ENCODE results near the gene SPATA13. TPM values are rescaled to one million over a fixed set of nuclear protein-coding genes. Genes with fewer than 3 reads are reported as not detected.

Gene SPATA13
- total RNA-seq, 3 donors from 2014 or later (not counting 1 experiment from before 2014, with no cell fraction given), result 108 to 141 (median 141) TPM

DNA sequence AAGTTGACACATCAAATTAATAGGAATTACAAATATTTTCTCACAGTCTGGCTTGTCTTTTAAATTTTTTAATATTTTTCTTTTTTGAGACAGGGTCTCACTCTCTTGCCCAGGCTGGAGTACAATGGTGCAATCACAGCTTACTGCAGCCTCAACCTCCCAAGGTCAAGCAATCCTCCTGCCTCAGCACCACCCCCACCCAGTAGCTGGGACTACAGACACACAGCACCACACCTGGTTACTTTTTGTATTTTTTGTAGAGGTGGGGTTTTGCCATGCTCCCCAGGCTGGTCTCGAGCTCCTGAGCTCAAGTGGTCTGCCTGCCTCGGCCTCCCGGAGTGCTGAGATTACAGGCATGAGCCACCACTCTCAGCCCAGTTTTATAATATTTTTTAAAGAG lies 72.0 kb downstream of the SPATA13 start:
- Mint-ChIP-seq H3K27me3 (ENCODE audit: low read depth in 2 of 2) (no peaks in the 10 kb centered on the region), H3K36me3 (no peaks in the 10 kb centered on the region), H3K4me1 (peaks cover 33 to 37% of the 10 kb centered on the region in 2 donors), H3K9me3 (no peaks in the 10 kb centered on the region), H3K27ac (no peak overlapping the region), H3K4me3 (no peak overlapping the region)
- H3K36me3 ChIP-seq (ENCODE audit: control insufficient read depth, insufficient read depth, low read length), result no peaks in the 10 kb centered on the region
- intact Hi-C loops (cut with micrococcal nuclease), result no loop called here
- no peak overlapping the region for H3K27ac ChIP-seq (ENCODE audit: low read length)
- ATAC-seq (no peak), DNase-seq (no peak)
- H3K4me1 ChIP-seq (ENCODE audit: control insufficient read depth, insufficient read depth, low read length), result peaks cover 26% of the 10 kb centered on the region
- no CpG with 5 or more reads among the region's 3 CpGs for WGBS (ENCODE audit: insufficient coverage)
- no peaks in the 10 kb centered on the region for H3K27me3 ChIP-seq (ENCODE audit: control insufficient read depth, insufficient read depth, low read length)
- H3K4me3 ChIP-seq (ENCODE audit: low read length), result no peak overlapping the region
- TF ChIP-seq, protein P1, sequence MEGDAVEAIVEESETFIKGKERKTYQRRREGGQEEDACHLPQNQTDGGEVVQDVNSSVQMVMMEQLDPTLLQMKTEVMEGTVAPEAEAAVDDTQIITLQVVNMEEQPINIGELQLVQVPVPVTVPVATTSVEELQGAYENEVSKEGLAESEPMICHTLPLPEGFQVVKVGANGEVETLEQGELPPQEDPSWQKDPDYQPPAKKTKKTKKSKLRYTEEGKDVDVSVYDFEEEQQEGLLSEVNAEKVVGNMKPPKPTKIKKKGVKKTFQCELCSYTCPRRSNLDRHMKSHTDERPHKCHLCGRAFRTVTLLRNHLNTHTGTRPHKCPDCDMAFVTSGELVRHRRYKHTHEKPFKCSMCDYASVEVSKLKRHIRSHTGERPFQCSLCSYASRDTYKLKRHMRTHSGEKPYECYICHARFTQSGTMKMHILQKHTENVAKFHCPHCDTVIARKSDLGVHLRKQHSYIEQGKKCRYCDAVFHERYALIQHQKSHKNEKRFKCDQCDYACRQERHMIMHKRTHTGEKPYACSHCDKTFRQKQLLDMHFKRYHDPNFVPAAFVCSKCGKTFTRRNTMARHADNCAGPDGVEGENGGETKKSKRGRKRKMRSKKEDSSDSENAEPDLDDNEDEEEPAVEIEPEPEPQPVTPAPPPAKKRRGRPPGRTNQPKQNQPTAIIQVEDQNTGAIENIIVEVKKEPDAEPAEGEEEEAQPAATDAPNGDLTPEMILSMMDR (IDR thresholded peaks at IDR 0.05), result no peak
- no peaks in the 10 kb centered on the region for H3K9me3 ChIP-seq (ENCODE audit: control insufficient read depth, insufficient read depth, low read length)

DNA sequence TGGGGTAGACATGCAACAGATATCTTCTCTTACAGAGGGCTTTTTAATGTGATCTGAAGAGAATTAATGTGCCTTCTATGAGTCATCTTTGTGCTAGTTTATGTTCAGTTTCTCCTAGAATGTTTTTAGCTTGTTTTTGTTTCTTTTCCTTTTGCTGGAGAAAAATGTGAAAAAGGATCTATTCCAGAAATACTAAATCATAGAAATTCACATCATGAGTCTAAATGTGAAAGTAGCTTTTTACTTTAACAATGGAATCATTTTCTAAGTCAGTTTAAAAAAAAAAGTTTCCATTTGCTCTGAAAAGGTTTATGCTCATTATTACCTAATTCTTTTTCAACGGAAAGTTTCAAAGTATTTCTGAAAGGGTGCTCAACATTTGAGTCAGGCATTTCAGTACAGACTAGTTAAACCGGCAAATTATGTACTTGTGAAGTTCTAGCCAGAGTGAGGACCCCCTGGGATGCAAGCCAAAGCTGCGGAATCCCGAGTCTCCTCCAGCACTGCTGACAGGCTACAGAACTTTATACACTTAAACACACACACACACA lies 72.9 kb downstream of the SPATA13 start:
- Histone ChIP-seq H3K27ac (ENCODE audit: low read length) (no peak overlapping the region), H3K36me3 (ENCODE audit: control insufficient read depth, insufficient read depth, low read length) (no peaks in the 10 kb centered on the region), H3K4me1 (ENCODE audit: control insufficient read depth, insufficient read depth, low read length) (peaks cover 26% of the 10 kb centered on the region), H3K9me3 (ENCODE audit: control insufficient read depth, insufficient read depth, low read length) (no peaks in the 10 kb centered on the region), H3K27me3 (ENCODE audit: control insufficient read depth, insufficient read depth, low read length) (no peaks in the 10 kb centered on the region), H3K4me3 (ENCODE audit: low read length) (no peak overlapping the region)
- Mint-ChIP-seq H3K36me3 (no peaks in the 10 kb centered on the region), H3K4me3 (no peak overlapping the region), H3K9me3 (no peaks in the 10 kb centered on the region), H3K27me3 (ENCODE audit: low read depth in 2 of 2) (no peaks in the 10 kb centered on the region), H3K27ac (no peak overlapping the region), H3K4me1 (peaks cover 33 to 37% of the 10 kb centered on the region in 2 donors)
- DNase-seq, result no peak
- ATAC-seq, result no peak
- intact Hi-C loops (cut with micrococcal nuclease), result no loop called here
- TF ChIP-seq, protein P1 (IDR thresholded peaks at IDR 0.05), result no peak
- WGBS (ENCODE audit: insufficient coverage), result 85% methylated on average over 4 of the region's 4 CpGs

DNA sequence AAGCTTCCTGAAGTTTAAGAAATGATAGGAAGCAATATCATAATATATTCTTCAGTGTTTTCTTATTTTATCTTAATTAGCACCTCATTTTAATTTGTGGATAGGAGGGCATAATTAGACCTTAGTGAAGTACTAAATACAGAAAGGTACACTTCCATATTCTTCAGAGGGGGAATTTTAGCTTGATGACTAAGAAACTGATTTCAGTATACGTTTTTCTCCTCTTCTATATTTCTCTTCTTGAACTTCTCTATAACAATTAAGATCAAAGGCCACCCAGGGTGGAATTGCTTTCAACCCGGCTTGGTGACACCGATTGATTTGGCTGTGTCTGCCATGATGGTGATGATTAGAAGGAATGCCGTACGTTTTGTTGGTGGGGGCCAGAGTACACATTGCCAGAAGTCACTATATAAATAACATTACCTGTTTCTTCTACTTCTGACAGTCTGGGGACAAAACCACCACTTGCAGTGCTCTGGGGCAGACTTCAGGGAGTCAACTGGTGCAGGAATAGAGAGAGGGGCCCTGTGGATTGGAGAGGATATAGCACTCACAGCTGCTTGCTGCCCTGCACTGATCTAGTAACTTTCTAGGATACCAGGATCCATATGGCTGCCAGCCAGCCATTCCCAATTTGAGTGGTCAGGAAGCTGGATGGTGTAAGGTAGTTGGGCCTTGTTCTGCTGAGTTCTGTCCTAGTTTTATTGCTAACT lies 73.8 kb downstream of the SPATA13 start:
- no CpG with 5 or more reads among the region's 5 CpGs for WGBS (ENCODE audit: insufficient coverage)
- no peaks in the 10 kb centered on the region for H3K27me3 Mint-ChIP-seq (ENCODE audit: low read depth in 2 of 2)
- Histone ChIP-seq H3K4me1 (ENCODE audit: control insufficient read depth, insufficient read depth, low read length) (peaks cover 21% of the 10 kb centered on the region), H3K36me3 (ENCODE audit: control insufficient read depth, insufficient read depth, low read length) (no peaks in the 10 kb centered on the region), H3K9me3 (ENCODE audit: control insufficient read depth, insufficient read depth, low read length) (no peaks in the 10 kb centered on the region), H3K27me3 (ENCODE audit: control insufficient read depth, insufficient read depth, low read length) (no peaks in the 10 kb centered on the region), H3K27ac (ENCODE audit: low read length) (no peak overlapping the region), H3K4me3 (ENCODE audit: low read length) (no peak overlapping the region)
- intact Hi-C loops (cut with micrococcal nuclease), result no loop called here
- peaks cover 28 to 31% of the 10 kb centered on the region in 2 donors for H3K4me1 Mint-ChIP-seq
- no peak overlapping the region for H3K4me3 Mint-ChIP-seq
- TF ChIP-seq, protein P1 (IDR thresholded peaks at IDR 0.05), result no peak
- no peak for ATAC-seq
- no peak for DNase-seq
- no peak overlapping the region for H3K27ac Mint-ChIP-seq
- no peaks in the 10 kb centered on the region for H3K9me3 Mint-ChIP-seq
- no peaks in the 10 kb centered on the region for H3K36me3 Mint-ChIP-seq

Measured in natural killer cell (primary cell).